GM21576 (cell line): ENCODE data around the gene FAM81B.

Source experiments
- ATAC-seq: cut with Tn5 transposase; IDR thresholded peaks from one replicate; pipeline ENCODE4 v1.9.1; 2021; ENCODE audit warnings: mild to moderate bottlenecking, moderate library complexity; ENCODE audit not compliant: unreplicated experiment

FAM81B gene

GRCh38 chr5:95398989-95399388, 7.8 kb downstream of the FAM81B start:
- no peak for ATAC-seq

GRCh38 chr5:95401626-95402025, 10.5 kb downstream of the FAM81B start:
- no peak for ATAC-seq

- ATAC-seq: no peak
Measured at GRCh38 chr5:95403996-95404395, 12.8 kb downstream of the FAM81B start.

- ATAC-seq: no peak
Measured at GRCh38 chr5:95406426-95407090, 15.4 kb downstream of the FAM81B start.

GRCh38 chr5:95410279-95410678, 19.1 kb downstream of the FAM81B start:
- no peak for ATAC-seq

- ATAC-seq: no peak
Measured at GRCh38 chr5:95411474-95411873, 20.3 kb downstream of the FAM81B start.

GRCh38 chr5:95414451-95414850, 23.3 kb downstream of the FAM81B start:
- ATAC-seq: no peak

- ATAC-seq: no peak
Measured at GRCh38 chr5:95417971-95418370, 26.8 kb downstream of the FAM81B start.

- ATAC-seq: no peak
Measured at GRCh38 chr5:95422838-95423237, 31.7 kb downstream of the FAM81B start.

GRCh38 chr5:95424016-95424415, 32.9 kb downstream of the FAM81B start:
- no peak for ATAC-seq

GRCh38 chr5:95424526-95424925, 33.4 kb downstream of the FAM81B start:
- ATAC-seq: no peak

GRCh38 chr5:95426227-95426626, 35.1 kb downstream of the FAM81B start:
- no peak for ATAC-seq

- no peak for ATAC-seq
Measured at GRCh38 chr5:95432779-95433178, 41.6 kb downstream of the FAM81B start.

GRCh38 chr5:95439801-95440493, 48.8 kb downstream of the FAM81B start:
- ATAC-seq: no peak

GRCh38 chr5:95440825-95441224, 49.7 kb downstream of the FAM81B start:
- no peak for ATAC-seq

- no peak for ATAC-seq
Measured at GRCh38 chr5:95441636-95442035, 50.5 kb downstream of the FAM81B start.

- no peak for ATAC-seq
Measured at GRCh38 chr5:95445442-95445841, 54.3 kb downstream of the FAM81B start.

GRCh38 chr5:95445995-95446394, 54.8 kb downstream of the FAM81B start:
- ATAC-seq: no peak

- no peak for ATAC-seq
Measured at GRCh38 chr5:95446560-95447221, 55.5 kb downstream of the FAM81B start.

- no peak for ATAC-seq
Measured at GRCh38 chr5:95447961-95448360, 56.8 kb downstream of the FAM81B start.

GRCh38 chr5:95448789-95449188, 57.6 kb downstream of the FAM81B start:
- no peak for ATAC-seq

- ATAC-seq: no peak
Measured at GRCh38 chr5:95449460-95449859, 58.3 kb downstream of the FAM81B start.
